Heart left ventricle (tissue), 13 donors: ENCODE measurements around the gene KRT86.
"Not testable (repeated sequence)": the region's sequence is repeated elsewhere in the genome, so short reads cannot be mapped to it uniquely, and the experiment has no call there.

Source experiments
- CTCF ChIP-seq, 12 donors: fragments of 200-600 bp; sonication (generic) in 4 of 12; IDR thresholded peaks; one replicate each; pipeline versions ENCODE4 v1.5.0 to v1.8.0; 2018 to 2022; ENCODE audit warnings: antibody characterized with exemption in 12 of 12, mild to moderate bottlenecking in 5 of 12
- POLR2A ChIP-seq, 2 donors: fragments of 450-650 bp; IDR thresholded peaks; one replicate each; pipeline ENCODE4 v1.6.1; 2017; ENCODE audit warnings: antibody characterized with exemption in 2 of 2, mild to moderate bottlenecking in 2 of 2, moderate library complexity in 2 of 2
- donor health status: ischemic (EF 13 %, LVEDD 7.1; RV severe dilation, severe dysfunction).
- donor health status: DM: no; HTN: yes; CAD: no.
- donor health status: DM: no; HTN: no; CAD: no.
- donor health status: ischemic (EF 25% LVEDD 6.9; RV normal size, moderate dysfunction).
- donor health status: ischemic (EF 25% LVEDD 5.7; RV mildly dilated, moderate dysfunction).
- donor health status: ischemic (EF 35%, LVEDD 5.7; RV mildly dilated, moderate dysfunction).
- donor health status: nonischemic (EF 11% LVEDD 7.7; RV severe dilation, severe dysfunction).
- donor health status: DM: yes; HTN: yes; CAD: no.
- donor health status: PGD.
- donor health status: ischemic (EF 29% LVEDD 5.4; RV normal size, mild dysfunction).
- donor health status: nonischemic (EF 23%, LVEDD 6.1; RV moderate dilation, normal function).

DNA sequence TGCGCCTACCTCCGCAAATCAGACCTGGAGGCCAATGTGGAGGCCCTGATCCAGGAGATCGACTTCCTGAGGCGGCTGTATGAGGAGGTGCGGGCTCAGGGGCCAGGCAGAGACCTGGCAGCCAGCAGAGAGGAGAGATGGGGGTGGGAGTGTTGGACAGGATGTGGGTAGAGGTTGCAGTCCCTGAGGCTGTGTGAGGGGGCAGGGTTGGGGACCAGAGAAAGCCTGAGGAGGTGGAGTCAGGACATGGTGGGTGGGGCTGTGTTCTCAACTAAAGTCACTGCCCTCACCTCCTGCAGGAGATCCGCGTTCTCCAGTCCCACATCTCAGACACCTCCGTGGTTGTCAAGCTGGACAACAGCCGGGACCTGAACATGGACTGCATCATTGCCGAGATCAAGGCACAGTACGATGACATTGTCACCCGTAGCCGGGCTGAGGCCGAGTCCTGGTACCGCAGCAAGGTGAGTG lies 30.5 kb downstream of the KRT86 start:
- not testable (repeated sequence) for TF ChIP-seq POLR2A, CTCF (IDR thresholded peaks at IDR 0.05)
